ENCODE results near the gene ZNF140.

ZNF140 gene

DNA sequence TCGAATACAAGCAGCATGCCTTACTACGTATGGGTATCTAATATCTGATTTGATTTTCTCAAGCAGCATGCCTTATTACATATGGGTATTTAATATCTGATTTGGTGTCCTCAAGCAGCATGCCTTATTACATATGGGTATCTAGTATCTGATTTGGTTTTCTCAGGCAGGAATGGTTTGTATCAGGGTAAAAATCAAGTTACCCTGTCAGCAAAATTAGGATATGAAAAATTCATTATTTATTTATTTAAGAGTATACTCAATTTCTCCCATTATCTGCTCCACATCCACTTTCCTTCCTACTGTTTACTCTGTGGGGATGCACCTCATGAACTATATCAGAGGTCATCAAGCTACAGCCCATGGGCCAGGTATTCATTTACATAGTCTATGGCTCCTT lies 27.4 kb downstream of the ZNF140 start:
- TF ChIP-seq EP300 (IDR thresholded peaks at IDR 0.05; ENCODE audit: borderline replicate concordance) = no peak
- no peak for TF ChIP-seq CEBPB (IDR thresholded peaks at IDR 0.05)
- no peak for TF ChIP-seq ZBTB7A (IDR thresholded peaks at IDR 0.05; ENCODE audit: low read depth)
- no peak for TF ChIP-seq EGR1 (IDR thresholded peaks at IDR 0.05)
- no peak for TF ChIP-seq USF1 (IDR thresholded peaks at IDR 0.05)
- no peak for TF ChIP-seq FOXM1 (IDR thresholded peaks at IDR 0.05; ENCODE audit: borderline replicate concordance, low read depth)
- TF ChIP-seq TEAD4 (IDR thresholded peaks at IDR 0.05) = no peak
- TF ChIP-seq TCF12 (IDR thresholded peaks at IDR 0.05; ENCODE audit: low read depth) = no peak
- TF ChIP-seq RAD21 (IDR thresholded peaks at IDR 0.05; ENCODE audit: low read depth) = no peak
- TF ChIP-seq REST (IDR thresholded peaks at IDR 0.05; ENCODE audit: low read depth) = no peak
- no peak for TF ChIP-seq CREB1 (IDR thresholded peaks at IDR 0.05; ENCODE audit: low read depth)

DNA sequence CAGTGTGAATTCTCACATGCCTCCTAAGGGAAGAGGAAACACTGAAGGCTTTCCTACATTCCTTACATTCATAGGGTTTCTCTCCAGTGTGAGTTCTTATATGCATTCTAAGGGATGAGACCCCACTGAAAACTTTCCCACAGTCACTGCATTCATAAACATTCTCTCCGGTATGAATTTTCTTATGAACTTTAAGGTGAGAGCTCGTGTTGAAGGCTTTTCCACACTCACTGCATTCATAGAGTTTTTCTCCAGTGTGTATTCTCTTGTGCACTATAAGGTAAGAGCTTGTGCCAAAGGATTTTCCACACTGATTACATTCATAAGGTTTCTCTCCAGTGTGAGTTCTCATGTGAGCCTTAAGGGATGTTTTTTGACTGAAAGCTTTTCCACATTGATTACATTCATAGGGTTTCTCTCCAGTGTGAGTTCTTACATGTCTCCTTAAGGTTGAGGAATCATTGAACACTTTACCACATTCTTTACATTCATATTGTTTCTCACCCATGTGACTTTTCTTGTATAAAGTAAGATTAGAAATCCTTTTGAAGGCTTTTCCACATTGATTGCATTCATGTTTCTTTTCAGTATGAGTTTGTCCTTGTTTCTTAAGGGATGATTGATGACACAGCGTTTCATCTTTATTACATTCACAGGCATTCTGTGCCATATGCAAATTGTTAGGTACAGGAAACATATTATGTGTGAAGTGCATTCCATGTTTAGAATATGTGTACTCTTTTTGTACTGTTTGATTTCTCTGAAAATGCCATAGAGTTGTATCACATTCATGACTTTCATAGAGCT lies 39.9 kb downstream of the ZNF140 start:
- TF ChIP-seq EP300 (IDR thresholded peaks at IDR 0.05; ENCODE audit: borderline replicate concordance) (no peak), NFIC (IDR thresholded peaks at IDR 0.05) (no peak)

DNA sequence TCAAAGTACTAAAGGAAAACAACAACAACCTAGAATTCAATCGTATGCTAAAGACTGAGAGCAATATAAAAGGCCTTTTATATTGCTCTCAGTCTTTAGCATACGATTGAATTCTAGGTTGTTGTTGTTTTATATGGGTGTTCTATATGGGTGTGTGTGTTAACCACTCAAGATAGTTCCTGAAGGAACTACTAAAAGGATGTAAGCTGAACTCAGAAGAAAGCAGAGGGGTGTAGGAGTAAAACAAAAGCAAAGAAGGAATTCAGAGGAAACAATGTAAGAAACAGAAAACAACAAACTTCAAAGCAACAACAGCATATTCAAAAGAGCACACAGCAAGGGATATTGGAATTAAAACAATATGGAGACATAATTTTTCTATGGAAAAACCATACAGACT lies 44.0 kb downstream of the ZNF140 start:
- TF ChIP-seq TAF1 (IDR thresholded peaks at IDR 0.05; ENCODE audit: low read depth) = no peak
- no peak for TF ChIP-seq USF1 (IDR thresholded peaks at IDR 0.05)
- TF ChIP-seq, protein P1, sequence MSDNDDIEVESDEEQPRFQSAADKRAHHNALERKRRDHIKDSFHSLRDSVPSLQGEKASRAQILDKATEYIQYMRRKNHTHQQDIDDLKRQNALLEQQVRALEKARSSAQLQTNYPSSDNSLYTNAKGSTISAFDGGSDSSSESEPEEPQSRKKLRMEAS (IDR thresholded peaks at IDR 0.05) = no peak
- TF ChIP-seq REST (IDR thresholded peaks at IDR 0.05; ENCODE audit: low read depth) = no peak
- TF ChIP-seq TEAD4 (IDR thresholded peaks at IDR 0.05) = no peak
- TF ChIP-seq FOXM1 (IDR thresholded peaks at IDR 0.05; ENCODE audit: borderline replicate concordance, low read depth) = no peak
- no peak for TF ChIP-seq TCF12 (IDR thresholded peaks at IDR 0.05; ENCODE audit: low read depth)
- no peak for TF ChIP-seq ZBTB7A (IDR thresholded peaks at IDR 0.05; ENCODE audit: low read depth)
- TF ChIP-seq RAD21 (IDR thresholded peaks at IDR 0.05; ENCODE audit: low read depth) = no peak
- TF ChIP-seq EP300 (IDR thresholded peaks at IDR 0.05; ENCODE audit: borderline replicate concordance) = no peak
- TF ChIP-seq EGR1 (IDR thresholded peaks at IDR 0.05) = no peak
- no peak for TF ChIP-seq CEBPB (IDR thresholded peaks at IDR 0.05)
- no peak for TF ChIP-seq YY1 (IDR thresholded peaks at IDR 0.05; ENCODE audit: low read depth)
- TF ChIP-seq CREB1 (IDR thresholded peaks at IDR 0.05; ENCODE audit: low read depth) = no peak
- no peak for TF ChIP-seq NFIC (IDR thresholded peaks at IDR 0.05)

GRCh38 chr12:133129368-133130037 lies 48.8 kb downstream of the ZNF140 start:
- no peak for TF ChIP-seq CEBPB (IDR thresholded peaks at IDR 0.05)
- TF ChIP-seq EGR1 (IDR thresholded peaks at IDR 0.05) = no peak
- no peak for TF ChIP-seq YY1 (IDR thresholded peaks at IDR 0.05; ENCODE audit: low read depth)
- TF ChIP-seq, protein P1 (IDR thresholded peaks at IDR 0.05) = peak; percentile 47; the same call in 1 of the 2 replicates
- TF ChIP-seq ZBTB7A (IDR thresholded peaks at IDR 0.05; ENCODE audit: low read depth) = no peak
- no peak for TF ChIP-seq TAF1 (IDR thresholded peaks at IDR 0.05; ENCODE audit: low read depth)
- TF ChIP-seq REST (IDR thresholded peaks at IDR 0.05; ENCODE audit: low read depth) = peak; percentile 54; the same call in 1 of the 2 replicates
